HG03575 (cell line): ENCODE data around the gene CLASP1.
"Not testable (repeated sequence)": the region's sequence is repeated elsewhere in the genome, so short reads cannot be mapped to it uniquely, and the experiment has no call there.

Experiments
- ATAC-seq: cut with Tn5 transposase; IDR thresholded peaks from one replicate; pipeline ENCODE4 v1.9.1; 2021; ENCODE audit not compliant: unreplicated experiment, insufficient number of reproducible peaks, low FRiP score; ENCODE audit errors: extremely low read depth

CLASP1 gene

GRCh38 chr2:121469356-121469755 is 179.9 kb downstream of the CLASP1 start:
- ATAC-seq, result no peak

- no peak for ATAC-seq
Measured at GRCh38 chr2:121468936-121469335, 180.3 kb downstream of the CLASP1 start.

- ATAC-seq, result no peak
Measured at GRCh38 chr2:121459291-121459690, 190.0 kb downstream of the CLASP1 start.

GRCh38 chr2:121456325-121456724 is 192.9 kb downstream of the CLASP1 start:
- ATAC-seq, result no peak

- no peak for ATAC-seq
Measured at GRCh38 chr2:121455446-121455845, 193.8 kb downstream of the CLASP1 start.

GRCh38 chr2:121454549-121455090 is 194.6 kb downstream of the CLASP1 start:
- no peak for ATAC-seq

- ATAC-seq, result no peak
Measured at GRCh38 chr2:121451398-121451797, 197.9 kb downstream of the CLASP1 start.

- no peak for ATAC-seq
Measured at GRCh38 chr2:121450301-121450700, 199.0 kb downstream of the CLASP1 start.

- ATAC-seq, result no peak
Measured at GRCh38 chr2:121446647-121447241, 202.5 kb downstream of the CLASP1 start.

GRCh38 chr2:121442889-121443288 is 206.4 kb downstream of the CLASP1 start:
- ATAC-seq, result no peak

- ATAC-seq, result not testable (repeated sequence)
Measured at GRCh38 chr2:121438290-121438689, 211.0 kb downstream of the CLASP1 start.

- ATAC-seq, result no peak
Measured at GRCh38 chr2:121436918-121437317, 212.3 kb downstream of the CLASP1 start.

- no peak for ATAC-seq
Measured at GRCh38 chr2:121435790-121436189, 213.5 kb downstream of the CLASP1 start.

- ATAC-seq, result no peak
Measured at GRCh38 chr2:121431214-121431613, 218.0 kb downstream of the CLASP1 start.

GRCh38 chr2:121429927-121430520 is 219.2 kb downstream of the CLASP1 start:
- no peak for ATAC-seq

- ATAC-seq, result no peak
Measured at GRCh38 chr2:121429119-121429903, 220.0 kb downstream of the CLASP1 start.

GRCh38 chr2:121427187-121427689 is 222.0 kb downstream of the CLASP1 start:
- ATAC-seq, result no peak

- no peak for ATAC-seq
Measured at GRCh38 chr2:121420486-121420885, 228.8 kb downstream of the CLASP1 start.

- no peak for ATAC-seq
Measured at GRCh38 chr2:121419081-121419699, 230.1 kb downstream of the CLASP1 start.
